Measurements from ENCODE around the gene CELSR2.

GRCh38 chr1:109210058-109210457 is 39.3 kb upstream of the CELSR2 start:
- no peak for TF ChIP-seq CTCF (IDR thresholded peaks at IDR 0.05)
- no peak for TF ChIP-seq POLR2AphosphoS5 (IDR thresholded peaks at IDR 0.05)
- no peak for TF ChIP-seq POLR2A (IDR thresholded peaks at IDR 0.05; ENCODE audit: low read depth)

Data from esophagus muscularis mucosa (tissue), 3 donors.